ENCODE data around the gene DLEC1. TPM values are rescaled to one million over a fixed set of nuclear protein-coding genes. Genes with fewer than 3 reads are reported as not detected.
"Not testable (repeated sequence)": the region's sequence is repeated elsewhere in the genome, so short reads cannot be mapped to it uniquely, and the experiment has no call there.

Gene DLEC1
- polyA plus RNA-seq, 5 donors = 2.3 to 10.4 (median 7.8) TPM

- DNase-seq = no peak
These were observed 113.6 kb downstream of the DLEC1 start for GRCh38 chr3:38152609-38153008.

- DNase-seq = no peak
These were observed 114.2 kb downstream of the DLEC1 start for GRCh38 chr3:38153221-38153620.

GRCh38 chr3:38154033-38154494, 115.1 kb downstream of the DLEC1 start:
- peak; percentile 64 to 70 for DNase-seq

- no peak for DNase-seq
These were observed 115.7 kb downstream of the DLEC1 start for GRCh38 chr3:38154625-38155255.

GRCh38 chr3:38155825-38156224, 116.8 kb downstream of the DLEC1 start:
- DNase-seq = no peak

- no peak for DNase-seq
These were observed 118.1 kb downstream of the DLEC1 start for GRCh38 chr3:38157117-38157516.

- no peak for DNase-seq
These were observed 118.6 kb downstream of the DLEC1 start for GRCh38 chr3:38157595-38157994.

GRCh38 chr3:38158472-38158871, 119.5 kb downstream of the DLEC1 start:
- DNase-seq = no peak

- DNase-seq = not testable (repeated sequence)
These were observed 121.7 kb downstream of the DLEC1 start for GRCh38 chr3:38160704-38161103.

- no peak for DNase-seq
These were observed 124.3 kb downstream of the DLEC1 start for GRCh38 chr3:38163117-38163840.

GRCh38 chr3:38163841-38164642, 125.0 kb downstream of the DLEC1 start:
- no peak for DNase-seq

GRCh38 chr3:38164643-38164951, 125.6 kb downstream of the DLEC1 start:
- DNase-seq = no peak

- DNase-seq = peak; percentile 99
These were observed 126.1 kb downstream of the DLEC1 start, which contains the start of gene OXSR1 for GRCh38 chr3:38164952-38165721. TSS of gene OXSR1 (plus strand) at chr3:38165537. CDS start at chr3:38165877, 340 bp downstream.

- peak; percentile 27 to 38 for DNase-seq
These were observed 126.8 kb downstream of the DLEC1 start for GRCh38 chr3:38165722-38166387.

- DNase-seq = no peak
These were observed 128.6 kb downstream of the DLEC1 start for GRCh38 chr3:38167591-38167990.

- no peak for DNase-seq
These were observed 129.4 kb downstream of the DLEC1 start for GRCh38 chr3:38168151-38169026.

- DNase-seq = no peak
These were observed 130.0 kb downstream of the DLEC1 start for GRCh38 chr3:38169027-38169317.

- no peak for DNase-seq
These were observed 131.7 kb downstream of the DLEC1 start for GRCh38 chr3:38170722-38171121.

- no peak for DNase-seq
These were observed 132.6 kb downstream of the DLEC1 start for GRCh38 chr3:38171622-38172021.

All from right lung (tissue), 5 donors.